ENCODE results near the gene PTTG2. TPM values are rescaled to one million over a fixed set of nuclear protein-coding genes. Genes with fewer than 3 reads are reported as not detected.

The PTTG2 gene
- total RNA-seq, 2 experiments from 2014 or later, result not detected

GRCh38 chr4:37953620-37954293 is 6.4 kb upstream of the PTTG2 start:
- TF ChIP-seq, protein P1, sequence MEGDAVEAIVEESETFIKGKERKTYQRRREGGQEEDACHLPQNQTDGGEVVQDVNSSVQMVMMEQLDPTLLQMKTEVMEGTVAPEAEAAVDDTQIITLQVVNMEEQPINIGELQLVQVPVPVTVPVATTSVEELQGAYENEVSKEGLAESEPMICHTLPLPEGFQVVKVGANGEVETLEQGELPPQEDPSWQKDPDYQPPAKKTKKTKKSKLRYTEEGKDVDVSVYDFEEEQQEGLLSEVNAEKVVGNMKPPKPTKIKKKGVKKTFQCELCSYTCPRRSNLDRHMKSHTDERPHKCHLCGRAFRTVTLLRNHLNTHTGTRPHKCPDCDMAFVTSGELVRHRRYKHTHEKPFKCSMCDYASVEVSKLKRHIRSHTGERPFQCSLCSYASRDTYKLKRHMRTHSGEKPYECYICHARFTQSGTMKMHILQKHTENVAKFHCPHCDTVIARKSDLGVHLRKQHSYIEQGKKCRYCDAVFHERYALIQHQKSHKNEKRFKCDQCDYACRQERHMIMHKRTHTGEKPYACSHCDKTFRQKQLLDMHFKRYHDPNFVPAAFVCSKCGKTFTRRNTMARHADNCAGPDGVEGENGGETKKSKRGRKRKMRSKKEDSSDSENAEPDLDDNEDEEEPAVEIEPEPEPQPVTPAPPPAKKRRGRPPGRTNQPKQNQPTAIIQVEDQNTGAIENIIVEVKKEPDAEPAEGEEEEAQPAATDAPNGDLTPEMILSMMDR (IDR thresholded peaks at IDR 0.05), result no peak
- ATAC-seq (peak; percentile 51), DNase-seq (peak; percentile 20)
- Mint-ChIP-seq H3K27ac (no peak overlapping the region), H3K4me1 (ENCODE audit: low read depth) (peaks cover 19% of the 10 kb centered on the region), H3K36me3 (ENCODE audit: low read depth) (peaks cover 15% of the 10 kb centered on the region), H3K9me3 (no peaks in the 10 kb centered on the region), H3K4me3 (no peak overlapping the region), H3K27me3 (no peaks in the 10 kb centered on the region)
- CTCF ChIA-PET, result interaction anchor here (1.1 kb wide), 1 partner anchor 17 kb away, joined by 4 read pairs; no protein-coding TSS in a partner anchor
- POLR2A ChIA-PET, result no interaction called here
- intact Hi-C loops (cut with micrococcal nuclease), result no loop called here

DNA sequence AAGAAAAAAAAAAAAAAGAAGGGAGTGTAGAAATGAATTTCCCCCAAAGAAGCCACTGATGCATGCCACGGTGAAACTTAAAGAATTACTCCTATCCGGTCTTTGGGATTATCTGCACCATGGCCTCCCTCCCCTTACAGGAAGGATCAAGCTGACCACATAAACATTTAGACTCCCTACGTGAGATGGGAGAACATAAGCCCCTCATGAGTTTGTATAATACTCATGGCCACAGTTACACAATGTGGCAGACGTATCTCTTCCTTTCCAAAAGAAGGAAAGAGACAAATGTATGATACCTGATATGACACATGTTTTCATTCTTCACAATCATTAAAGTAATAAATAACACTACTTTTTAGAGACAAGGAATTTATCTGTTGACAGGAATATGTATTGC is 3.3 kb upstream of the PTTG2 start:
- ATAC-seq, result no peak
- H3K27ac Mint-ChIP-seq, result no peak overlapping the region
- intact Hi-C loops (cut with micrococcal nuclease), result no loop called here
- H3K27me3 Mint-ChIP-seq, result no peaks in the 10 kb centered on the region
- CTCF ChIA-PET, result no interaction called here
- no peak for DNase-seq
- POLR2A ChIA-PET, result interaction anchor here (0.7 kb wide), 1 partner anchor 47 kb away, joined by 3 read pairs; no protein-coding TSS in a partner anchor
- H3K4me3 Mint-ChIP-seq, result no peak overlapping the region
- peaks cover 12% of the 10 kb centered on the region for H3K36me3 Mint-ChIP-seq (ENCODE audit: low read depth)
- peaks cover 12% of the 10 kb centered on the region for H3K4me1 Mint-ChIP-seq (ENCODE audit: low read depth)
- H3K9me3 Mint-ChIP-seq, result no peaks in the 10 kb centered on the region
- TF ChIP-seq, protein P1 (IDR thresholded peaks at IDR 0.05), result no peak

GRCh38 chr4:37958932-37959331 is 1.3 kb upstream of the PTTG2 start:
- H3K9me3 Mint-ChIP-seq, result no peaks in the 10 kb centered on the region
- intact Hi-C loops (cut with micrococcal nuclease), result no loop called here
- peaks cover 15% of the 10 kb centered on the region for H3K4me1 Mint-ChIP-seq (ENCODE audit: low read depth)
- H3K27ac Mint-ChIP-seq, result no peak overlapping the region
- ChIA-PET CTCF (no interaction called here), POLR2A (no interaction called here)
- H3K36me3 Mint-ChIP-seq (ENCODE audit: low read depth), result no peaks in the 10 kb centered on the region
- ATAC-seq (no peak), DNase-seq (no peak)
- TF ChIP-seq, protein P1 (IDR thresholded peaks at IDR 0.05), result no peak
- no peak overlapping the region for H3K4me3 Mint-ChIP-seq
- no peaks in the 10 kb centered on the region for H3K27me3 Mint-ChIP-seq

GRCh38 chr4:37960679-37961450 is 667 bp downstream of the PTTG2 start:
- Mint-ChIP-seq H3K9me3 (no peaks in the 10 kb centered on the region), H3K27ac (no peak overlapping the region), H3K4me1 (ENCODE audit: low read depth) (peaks cover 15% of the 10 kb centered on the region), H3K4me3 (no peak overlapping the region), H3K36me3 (ENCODE audit: low read depth) (no peaks in the 10 kb centered on the region), H3K27me3 (no peaks in the 10 kb centered on the region)
- TF ChIP-seq, protein P1 (IDR thresholded peaks at IDR 0.05), result no peak
- DNase-seq (no peak), ATAC-seq (no peak)
- CTCF ChIA-PET, result interaction anchor here (1.0 kb wide), 1 partner anchor 74 kb away, joined by 4 read pairs; no protein-coding TSS in a partner anchor
- intact Hi-C loops (cut with micrococcal nuclease), result no loop called here
- POLR2A ChIA-PET, result no interaction called here

Measured in activated CD8-positive, alpha-beta T cell treated with anti-CD3 and anti-CD28 coated beads for 36 hours (primary cell).